Astrocyte of the spinal cord (primary cell): Measurements from ENCODE around the gene DPH2.

Experiments used
- DNase-seq: peaks from one replicate; pipeline ENCODE4 v3.0.0; 2011; ENCODE audit warnings: low read depth, low spot score
- H3K4me3 ChIP-seq: 2 replicates; pipeline ENCODE4 v1.5.1; 2011; ENCODE audit warnings: low read depth, mild to moderate bottlenecking, low read length, moderate library complexity
- CTCF ChIP-seq: IDR thresholded peaks from 2 replicates; pipeline ENCODE4 v1.5.1; 2012; ENCODE audit warnings: low read depth, mild to moderate bottlenecking, low read length, inconsistent platforms
- in situ Hi-C: cut with HindIII; loops from 2 replicates; pipeline ENCODE4 v1.10.0; 2017; ENCODE audit warnings: low sequenced_read_pairs

Gene DPH2

GRCh38 chr1:43981636-43982035, 11.8 kb downstream of the DPH2 start:
- TF ChIP-seq CTCF: no peak
- no peak overlapping the region for H3K4me3 ChIP-seq
- in situ Hi-C loops: no loop called here
- no peak for DNase-seq

GRCh38 chr1:43982241-43982640, 12.4 kb downstream of the DPH2 start:
- in situ Hi-C loops: no loop called here
- H3K4me3 ChIP-seq: no peak overlapping the region
- TF ChIP-seq CTCF: no peak
- DNase-seq: no peak

GRCh38 chr1:43982808-43983207, 13.0 kb downstream of the DPH2 start:
- no peak for DNase-seq
- in situ Hi-C loops: no loop called here
- H3K4me3 ChIP-seq: no peak overlapping the region
- no peak for TF ChIP-seq CTCF

GRCh38 chr1:43983253-43983899, 13.6 kb downstream of the DPH2 start:
- no peak for TF ChIP-seq CTCF
- in situ Hi-C loops: no loop called here
- no peak overlapping the region for H3K4me3 ChIP-seq
- no peak for DNase-seq

- TF ChIP-seq CTCF: no peak
- in situ Hi-C loops: no loop called here
- no peak overlapping the region for H3K4me3 ChIP-seq
- no peak for DNase-seq
These were observed 15.0 kb downstream of the DPH2 start for GRCh38 chr1:43984855-43985254.

GRCh38 chr1:43985984-43986595, 16.3 kb downstream of the DPH2 start:
- H3K4me3 ChIP-seq: no peak overlapping the region
- in situ Hi-C loops: no loop called here
- DNase-seq: no peak
- TF ChIP-seq CTCF: no peak

- H3K4me3 ChIP-seq: no peak overlapping the region
- TF ChIP-seq CTCF: peak; percentile 19
- DNase-seq: no peak
- in situ Hi-C loops: no loop called here
These were observed 16.9 kb downstream of the DPH2 start for GRCh38 chr1:43986712-43987111.
